GM11168 (cell line): Measurements from ENCODE around the gene PRR33.
"Not testable (repeated sequence)": the region's sequence is repeated elsewhere in the genome, so short reads cannot be mapped to it uniquely, and the experiment has no call there.

ENCODE experiments used
- in situ Hi-C: fragments of 300-500 bp; cut with MboI; formaldehyde crosslinking; loops from one replicate; pipeline ENCODE4 v1.12.0; 2022; ENCODE audit warnings: low sequenced_read_pairs; ENCODE audit not compliant: unreplicated experiment

The PRR33 gene

GRCh38 chr11:1879941-1880720 lies 11.6 kb downstream of the PRR33 start:
- in situ Hi-C loops, result no loop called here

GRCh38 chr11:1879342-1879940 lies 12.3 kb downstream of the PRR33 start:
- in situ Hi-C loops, result no loop called here

- in situ Hi-C loops, result no loop called here
These were observed 13.3 kb downstream of the PRR33 start for GRCh38 chr11:1878137-1879031.

- in situ Hi-C loops, result no loop called here
These were observed 14.2 kb downstream of the PRR33 start for GRCh38 chr11:1877211-1878136.

GRCh38 chr11:1876361-1877063 lies 15.2 kb downstream of the PRR33 start:
- in situ Hi-C loops, result no loop called here

- in situ Hi-C loops, result not testable (repeated sequence)
These were observed 15.8 kb downstream of the PRR33 start for GRCh38 chr11:1875851-1876301.

- in situ Hi-C loops, result no loop called here
These were observed 16.4 kb downstream of the PRR33 start for GRCh38 chr11:1875093-1875850.

- in situ Hi-C loops, result not testable (repeated sequence)
These were observed 17.1 kb downstream of the PRR33 start for GRCh38 chr11:1874441-1875092.

GRCh38 chr11:1873813-1874150 lies 17.9 kb downstream of the PRR33 start:
- in situ Hi-C loops, result not testable (repeated sequence)

GRCh38 chr11:1873048-1873812 lies 18.5 kb downstream of the PRR33 start:
- in situ Hi-C loops, result no loop called here

- in situ Hi-C loops, result no loop called here
These were observed 19.3 kb downstream of the PRR33 start for GRCh38 chr11:1872267-1872985.

GRCh38 chr11:1871531-1871930 lies 20.2 kb downstream of the PRR33 start:
- in situ Hi-C loops, result no loop called here

- in situ Hi-C loops, result no loop called here
These were observed 20.8 kb downstream of the PRR33 start for GRCh38 chr11:1870721-1871466.

GRCh38 chr11:1870326-1870696 lies 21.4 kb downstream of the PRR33 start:
- in situ Hi-C loops, result no loop called here

- in situ Hi-C loops, result no loop called here
These were observed 22.0 kb downstream of the PRR33 start for GRCh38 chr11:1869427-1870325.
